Adipocyte (in vitro differentiated cells): Measurements from ENCODE around the gene CDH24.

Experiments used
- DNase-seq: peaks from one replicate; pipeline ENCODE4 v3.0.0-alpha.2; 2015; ENCODE audit warnings: low read depth
- H3K27me3 ChIP-seq: replicated peaks from 2 replicates; pipeline ENCODE4 v1.7.0; 2013; ENCODE audit warnings: mild to moderate bottlenecking, low read length, moderate library complexity; ENCODE audit not compliant: control insufficient read depth, insufficient read depth
- H3K36me3 ChIP-seq: 2 replicates; pipeline ENCODE4 v1.7.0; 2013; ENCODE audit warnings: low read length, mild to moderate bottlenecking, moderate library complexity; ENCODE audit not compliant: control insufficient read depth, insufficient read depth, severe bottlenecking
- H3K4me1 ChIP-seq: 2 replicates; pipeline ENCODE4 v1.7.0; 2013; ENCODE audit warnings: mild to moderate bottlenecking, low read length, moderate library complexity; ENCODE audit not compliant: control insufficient read depth, insufficient read depth
- H3K4me3 ChIP-seq: 2 replicates; pipeline ENCODE4 v1.7.0; 2013; ENCODE audit warnings: mild to moderate bottlenecking, low read length, moderate library complexity
- H3K9ac ChIP-seq: 2 replicates; pipeline ENCODE4 v1.7.0; 2013; ENCODE audit warnings: mild to moderate bottlenecking, low read length, moderate library complexity
- H3K9me3 ChIP-seq: 2 replicates; pipeline ENCODE4 v1.7.0; 2013; ENCODE audit warnings: mild to moderate bottlenecking, low read length, moderate library complexity; ENCODE audit not compliant: control insufficient read depth

The CDH24 gene

GRCh38 chr14:23058654-23059504 lies 1.6 kb upstream of the CDH24 start:
- Histone ChIP-seq H3K9me3 (no peaks in the 10 kb centered on the region), H3K4me1 (peaks cover 18% of the 10 kb centered on the region), H3K4me3 (no peak overlapping the region), H3K36me3 (peaks cover 52% of the 10 kb centered on the region), H3K9ac (no peak overlapping the region), H3K27me3 (no peaks in the 10 kb centered on the region)
- no peak for DNase-seq

- peaks cover 18% of the 10 kb centered on the region for H3K4me1 ChIP-seq
- H3K36me3 ChIP-seq: peaks cover 44% of the 10 kb centered on the region
- DNase-seq: peak; percentile 94
- peak overlapping the region; percentile 74 for H3K4me3 ChIP-seq
- H3K9me3 ChIP-seq: no peaks in the 10 kb centered on the region
- H3K9ac ChIP-seq: peak overlapping the region; percentile 71
- H3K27me3 ChIP-seq: no peaks in the 10 kb centered on the region
Measured at GRCh38 chr14:23057757-23058653, 685 bp upstream of the CDH24 start.

- no peaks in the 10 kb centered on the region for H3K9me3 ChIP-seq
- no peak overlapping the region for H3K4me3 ChIP-seq
- peaks cover 32% of the 10 kb centered on the region for H3K36me3 ChIP-seq
- peak; percentile 81 for DNase-seq
- H3K27me3 ChIP-seq: no peaks in the 10 kb centered on the region
- H3K9ac ChIP-seq: peak overlapping the region; percentile 62
- H3K4me1 ChIP-seq: peaks cover 8% of the 10 kb centered on the region
Measured at GRCh38 chr14:23056145-23056955, 970 bp downstream of the CDH24 start.

- Histone ChIP-seq H3K9ac (no peak overlapping the region), H3K4me3 (no peak overlapping the region), H3K4me1 (peaks cover 8% of the 10 kb centered on the region), H3K27me3 (no peaks in the 10 kb centered on the region), H3K9me3 (no peaks in the 10 kb centered on the region), H3K36me3 (peaks cover 25% of the 10 kb centered on the region)
- DNase-seq: no peak
Measured at GRCh38 chr14:23055621-23056144, 1.6 kb downstream of the CDH24 start.

GRCh38 chr14:23055147-23055550 lies 2.2 kb downstream of the CDH24 start:
- H3K27me3 ChIP-seq: no peaks in the 10 kb centered on the region
- H3K4me3 ChIP-seq: no peak overlapping the region
- H3K9ac ChIP-seq: no peak overlapping the region
- DNase-seq: no peak
- H3K36me3 ChIP-seq: peaks cover 20% of the 10 kb centered on the region
- no peaks in the 10 kb centered on the region for H3K9me3 ChIP-seq
- H3K4me1 ChIP-seq: peaks cover 8% of the 10 kb centered on the region

- no peaks in the 10 kb centered on the region for H3K27me3 ChIP-seq
- H3K9me3 ChIP-seq: no peaks in the 10 kb centered on the region
- no peak overlapping the region for H3K4me3 ChIP-seq
- no peak for DNase-seq
- H3K36me3 ChIP-seq: peaks cover 12% of the 10 kb centered on the region
- peaks cover 8% of the 10 kb centered on the region for H3K4me1 ChIP-seq
- H3K9ac ChIP-seq: no peak overlapping the region
Measured at GRCh38 chr14:23054000-23054811, 3.1 kb downstream of the CDH24 start.

- Histone ChIP-seq H3K4me1 (peaks cover 8% of the 10 kb centered on the region), H3K27me3 (no peaks in the 10 kb centered on the region), H3K36me3 (peaks cover 4% of the 10 kb centered on the region), H3K4me3 (no peak overlapping the region), H3K9ac (no peak overlapping the region), H3K9me3 (no peaks in the 10 kb centered on the region)
- DNase-seq: no peak
Measured at GRCh38 chr14:23053426-23053825, 3.9 kb downstream of the CDH24 start.

- H3K4me3 ChIP-seq: no peak overlapping the region
- no peak overlapping the region for H3K9ac ChIP-seq
- H3K27me3 ChIP-seq: no peaks in the 10 kb centered on the region
- no peaks in the 10 kb centered on the region for H3K36me3 ChIP-seq
- peaks cover 8% of the 10 kb centered on the region for H3K4me1 ChIP-seq
- H3K9me3 ChIP-seq: no peaks in the 10 kb centered on the region
- no peak for DNase-seq
Measured at GRCh38 chr14:23052671-23053070, 4.6 kb downstream of the CDH24 start.

GRCh38 chr14:23052182-23052623 lies 5.1 kb downstream of the CDH24 start:
- Histone ChIP-seq H3K27me3 (no peaks in the 10 kb centered on the region), H3K4me3 (no peak overlapping the region), H3K4me1 (peaks cover 8% of the 10 kb centered on the region), H3K9ac (no peak overlapping the region), H3K9me3 (no peaks in the 10 kb centered on the region), H3K36me3 (no peaks in the 10 kb centered on the region)
- no peak for DNase-seq
